Neural cell (in vitro differentiated cells): Measurements from ENCODE around the gene WDSUB1. TPM values are rescaled to one million over a fixed set of nuclear protein-coding genes. Genes with fewer than 3 reads are reported as not detected.

Experiments used
- H2AFZ ChIP-seq: fragments of 200-600, 300-800 bp; sonication (generic), shearing (Covaris generic); 2 replicates; pipeline ENCODE4 v1.6.0; 2014; ENCODE audit warnings: low read depth, mild to moderate bottlenecking, antibody characterized with exemption, low read length, moderate library complexity
- H3F3A ChIP-seq: fragments of 200-600 bp; shearing (Covaris generic); 2 replicates; pipeline ENCODE4 v1.6.1; 2016; ENCODE audit warnings: mild to moderate bottlenecking, moderate library complexity, mixed read lengths, antibody characterized with exemption, low read length; ENCODE audit not compliant: insufficient read depth, poor library complexity, severe bottlenecking
- H3K27ac ChIP-seq: fragments of 200-600, 300-800 bp; sonication (generic), shearing (Covaris generic); 2 replicates; pipeline ENCODE4 v1.5.1; 2014; ENCODE audit warnings: mild to moderate bottlenecking, low read length, moderate library complexity
- H3K27me3 ChIP-seq: fragments of 300-800, 200-600 bp; sonication (generic), shearing (Covaris generic); 2 replicates; pipeline ENCODE4 v1.6.0; 2014; ENCODE audit warnings: mild to moderate bottlenecking, low read depth, low read length, moderate library complexity; ENCODE audit not compliant: insufficient read depth
- H3K36me3 ChIP-seq: fragments of 300-800, 200-600 bp; sonication (generic), shearing (Covaris generic); 2 replicates; pipeline ENCODE4 v1.5.1; 2014; ENCODE audit warnings: mild to moderate bottlenecking, antibody characterized with exemption, low read length, moderate library complexity; ENCODE audit not compliant: insufficient read depth
- H3K4me2 ChIP-seq: fragments of 300-800, 200-600 bp; sonication (generic), shearing (Covaris generic); 2 replicates; pipeline ENCODE4 v1.6.0; 2014; ENCODE audit warnings: mild to moderate bottlenecking, low read length
- H3K4me3 ChIP-seq: fragments of 300-800, 200-600 bp; sonication (generic), shearing (Covaris generic); 2 replicates; pipeline ENCODE4 v1.5.1; 2014; ENCODE audit warnings: mild to moderate bottlenecking, low read length, moderate library complexity
- H3K79me2 ChIP-seq: fragments of 200-600 bp; shearing (Covaris generic); replicated peaks from 2 replicates; pipeline ENCODE4 v1.6.0; 2014; ENCODE audit warnings: mild to moderate bottlenecking, low read length, moderate library complexity; ENCODE audit not compliant: insufficient read depth
- H3K9ac ChIP-seq: fragments of 300-800, 200-600 bp; sonication (generic), shearing (Covaris generic); 2 replicates; pipeline ENCODE4 v1.6.1; 2016; ENCODE audit warnings: mild to moderate bottlenecking, low read length, mixed read lengths
- H3K9me2 ChIP-seq: fragments of 200-600 bp; shearing (Covaris generic); 2 replicates; pipeline ENCODE4 v1.6.1; 2016; ENCODE audit warnings: mild to moderate bottlenecking, low read length, mixed read lengths; ENCODE audit not compliant: insufficient read depth
- H3K9me3 ChIP-seq: fragments of 200-600, 300-800 bp; sonication (generic), shearing (Covaris generic); 2 replicates; pipeline ENCODE4 v1.6.1; 2016; ENCODE audit warnings: mild to moderate bottlenecking, mixed run types, low read length, moderate library complexity, mixed read lengths
- H4K20me1 ChIP-seq: fragments of 200-600 bp; shearing (Covaris generic); 2 replicates; pipeline ENCODE4 v1.6.1; 2016; ENCODE audit warnings: mild to moderate bottlenecking, mixed run types; ENCODE audit not compliant: insufficient read depth
- CTCF ChIP-seq: fragments of 450-650 bp; IDR thresholded peaks from 2 replicates; pipeline ENCODE4 v1.5.1; 2014; ENCODE audit warnings: antibody characterized with exemption, mild to moderate bottlenecking, moderate library complexity; ENCODE audit not compliant: poor library complexity, severe bottlenecking
- EZH2 ChIP-seq: fragments of 200-600, 300-800 bp; shearing (Covaris generic), sonication (generic); IDR thresholded peaks from 2 replicates; pipeline ENCODE4 v1.6.1; 2014; ENCODE audit warnings: antibody characterized with exemption, low read length, borderline replicate concordance, mild to moderate bottlenecking; ENCODE audit not compliant: insufficient read depth, poor library complexity, severe bottlenecking
- MXI1 ChIP-seq: fragments of 450-650 bp; conservative IDR thresholded peaks from 2 replicates; pipeline ENCODE4 v1.6.1; 2014; ENCODE audit warnings: antibody characterized with exemption, mild to moderate bottlenecking; ENCODE audit not compliant: poor library complexity, severe bottlenecking
- POLR2AphosphoS5 ChIP-seq: IDR thresholded peaks from 2 replicates; pipeline ENCODE4 v1.6.1; 2012
- RAD21 ChIP-seq: fragments of 450-650 bp; conservative IDR thresholded peaks from 2 replicates; pipeline ENCODE4 v1.6.1; 2014; ENCODE audit warnings: antibody characterized with exemption, mild to moderate bottlenecking, moderate library complexity
- REST ChIP-seq: IDR thresholded peaks from 2 replicates; pipeline ENCODE4 v1.6.1; 2012; ENCODE audit warnings: borderline replicate concordance
- SMC3 ChIP-seq: fragments of 450-650 bp; conservative IDR thresholded peaks from 2 replicates; pipeline ENCODE4 v1.6.1; 2014; ENCODE audit warnings: antibody characterized with exemption, mild to moderate bottlenecking, moderate library complexity; ENCODE audit not compliant: poor library complexity
- TAF1 ChIP-seq: IDR thresholded peaks from 2 replicates; pipeline ENCODE4 v1.6.1; 2012; ENCODE audit warnings: low read depth
- polyA plus RNA-seq: library from polyadenylated mRNA; depleted of rRNA; stranded (reverse); fragments of >200 nt; gene quantifications from 2 replicates; pipeline ENCODE4 v1.2.3, GENCODE V29; 2014

Gene WDSUB1
- polyA plus RNA-seq, 1 donor from 2014 or later = 11.1 TPM

- no peak for TF ChIP-seq CTCF
- no peaks in the 10 kb centered on the region for H3K79me2 ChIP-seq
- no peak overlapping the region for H3K4me3 ChIP-seq
- no peaks in the 10 kb centered on the region for H3K27me3 ChIP-seq
- no peaks in the 10 kb centered on the region for H4K20me1 ChIP-seq
- no peak overlapping the region for H3K9ac ChIP-seq
- no peak overlapping the region for H3K27ac ChIP-seq
- no peaks in the 10 kb centered on the region for H3K9me2 ChIP-seq
- H3K9me3 ChIP-seq = no peaks in the 10 kb centered on the region
- no peak overlapping the region for H2AFZ ChIP-seq
- no peak overlapping the region for H3K4me2 ChIP-seq
- no peaks in the 10 kb centered on the region for H3F3A ChIP-seq
- H3K36me3 ChIP-seq = no peaks in the 10 kb centered on the region
Measured at GRCh38 chr2:159224061-159224813, 62.3 kb downstream of the WDSUB1 start.

- Histone ChIP-seq H3F3A (no peaks in the 10 kb centered on the region), H3K79me2 (no peaks in the 10 kb centered on the region), H3K9ac (no peak overlapping the region), H3K27me3 (no peaks in the 10 kb centered on the region), H3K27ac (no peak overlapping the region), H3K36me3 (no peaks in the 10 kb centered on the region), H3K4me3 (no peak overlapping the region), H4K20me1 (no peaks in the 10 kb centered on the region), H2AFZ (no peak overlapping the region), H3K9me2 (no peaks in the 10 kb centered on the region), H3K9me3 (no peaks in the 10 kb centered on the region), H3K4me2 (no peak overlapping the region)
- TF ChIP-seq TAF1 (no peak), SMC3 (no peak), POLR2AphosphoS5 (no peak), EZH2 (no peak), REST (no peak), CTCF (no peak), RAD21 (no peak), MXI1 (no peak)
Measured at GRCh38 chr2:159219394-159219998, 67.0 kb downstream of the WDSUB1 start.
